Suprapubic skin (tissue), 4 donors: ENCODE measurements around the gene ARSD.

Source experiments
- POLR2A ChIP-seq, 2 donors: fragments of 450-650 bp; IDR thresholded peaks; one replicate each; pipeline ENCODE4 v1.6.1; 2017; ENCODE audit warnings: antibody characterized with exemption in 2 of 2, mild to moderate bottlenecking in 2 of 2, moderate library complexity in 2 of 2
- POLR2AphosphoS5 ChIP-seq, 3 donors: sonication (generic); formaldehyde crosslinking; IDR thresholded peaks; one replicate each; pipeline ENCODE4 v1.6.1; 2017; ENCODE audit warnings: antibody characterized with exemption in 3 of 3
- TF ChIP-seq, protein P1 (sequence below), 2 donors: fragments of 200-600 bp in 1 of 2; fragments of 450-650 bp in 1 of 2; sonication (generic) in 1 of 2; IDR thresholded peaks; one replicate each; pipeline ENCODE4 v1.5.1; 2016 to 2019; ENCODE audit warnings: antibody characterized with exemption in 2 of 2, mild to moderate bottlenecking in 1 of 2, moderate library complexity in 1 of 2

DNA sequence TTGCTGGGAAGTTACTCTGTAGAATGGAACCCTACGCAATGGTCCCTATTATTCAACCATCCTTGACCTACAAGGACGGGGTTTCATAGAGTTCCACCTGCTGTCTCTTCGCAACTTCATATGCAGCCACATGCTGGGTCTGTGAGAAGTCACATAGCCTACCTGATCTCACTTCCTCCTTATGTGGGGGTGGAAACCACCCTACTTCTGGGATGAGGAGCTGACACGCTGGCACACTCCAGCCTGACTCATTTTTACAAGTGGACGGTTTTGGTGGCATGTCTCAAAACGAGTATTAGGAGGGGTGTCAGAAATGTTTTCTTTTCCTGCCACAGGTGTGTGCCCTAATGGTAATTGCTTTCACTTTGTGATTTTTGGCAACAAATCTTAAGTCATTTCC is 36.8 kb upstream of the ARSD start:
- TF ChIP-seq, protein P1, sequence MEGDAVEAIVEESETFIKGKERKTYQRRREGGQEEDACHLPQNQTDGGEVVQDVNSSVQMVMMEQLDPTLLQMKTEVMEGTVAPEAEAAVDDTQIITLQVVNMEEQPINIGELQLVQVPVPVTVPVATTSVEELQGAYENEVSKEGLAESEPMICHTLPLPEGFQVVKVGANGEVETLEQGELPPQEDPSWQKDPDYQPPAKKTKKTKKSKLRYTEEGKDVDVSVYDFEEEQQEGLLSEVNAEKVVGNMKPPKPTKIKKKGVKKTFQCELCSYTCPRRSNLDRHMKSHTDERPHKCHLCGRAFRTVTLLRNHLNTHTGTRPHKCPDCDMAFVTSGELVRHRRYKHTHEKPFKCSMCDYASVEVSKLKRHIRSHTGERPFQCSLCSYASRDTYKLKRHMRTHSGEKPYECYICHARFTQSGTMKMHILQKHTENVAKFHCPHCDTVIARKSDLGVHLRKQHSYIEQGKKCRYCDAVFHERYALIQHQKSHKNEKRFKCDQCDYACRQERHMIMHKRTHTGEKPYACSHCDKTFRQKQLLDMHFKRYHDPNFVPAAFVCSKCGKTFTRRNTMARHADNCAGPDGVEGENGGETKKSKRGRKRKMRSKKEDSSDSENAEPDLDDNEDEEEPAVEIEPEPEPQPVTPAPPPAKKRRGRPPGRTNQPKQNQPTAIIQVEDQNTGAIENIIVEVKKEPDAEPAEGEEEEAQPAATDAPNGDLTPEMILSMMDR (IDR thresholded peaks at IDR 0.05): no peak
- TF ChIP-seq POLR2A (IDR thresholded peaks at IDR 0.05) (no peak), POLR2AphosphoS5 (IDR thresholded peaks at IDR 0.05) (no peak)
